Measurements from ENCODE around the gene HSPE1. TPM values are rescaled to one million over a fixed set of nuclear protein-coding genes. Genes with fewer than 3 reads are reported as not detected.

The HSPE1 gene
- total RNA-seq, 2 experiments from 2014 or later: 189 to 259 TPM

GRCh38 chr2:197502201-197502600 is 2.0 kb downstream of the HSPE1 start:
- peaks cover 70% of the 10 kb centered on the region for H3K79me2 ChIP-seq (ENCODE audit: insufficient read depth, low read depth, low read length)
- ChIA-PET CTCF (ENCODE audit: unreplicated experiment) (no interaction called here), POLR2A (interaction anchor here (0.5 to 10.2 kb wide), 11 partner anchors 12 to 577 kb away, joined by 3 to 136 read pairs (median 4); partner anchors contain the start of gene MOB4)
- no peak overlapping the region for H2AFZ ChIP-seq (ENCODE audit: low read length)
- no peak for TF ChIP-seq CTCF (conservative IDR thresholded peaks at IDR 0.05; ENCODE audit: low read length)
- no peak for TF ChIP-seq EZH2phosphoT487 (IDR thresholded peaks at IDR 0.05; ENCODE audit: borderline replicate concordance, low read depth, low read length)
- no TSS peak for BruUV-seq (replicated peaks)
- intact Hi-C loops (cut with micrococcal nuclease; ENCODE audit: unreplicated experiment): no loop called here
- H3K36me3 ChIP-seq (ENCODE audit: insufficient read depth, low read length): peaks cover 87% of the 10 kb centered on the region
- H3K4me1 ChIP-seq (ENCODE audit: insufficient read depth, low read length, poor library complexity, severe bottlenecking): peaks cover 32% of the 10 kb centered on the region
- no peaks in the 10 kb centered on the region for H3K9me3 ChIP-seq (ENCODE audit: low read length)
- peak overlapping the region; percentile 83 for H3K4me3 ChIP-seq (ENCODE audit: low read depth, low read length, poor library complexity, severe bottlenecking)
- no peak for DNase-seq (ENCODE audit: low spot score)
- peaks cover 36% of the 10 kb centered on the region for H4K20me1 ChIP-seq (ENCODE audit: insufficient read depth, low read length)
- H3K4me2 ChIP-seq (ENCODE audit: low read length): peak overlapping the region; percentile 80
- no peaks in the 10 kb centered on the region for H3K9me2 ChIP-seq (ENCODE audit: insufficient read depth, low read length)
- H3K27ac ChIP-seq (ENCODE audit: low read depth, low read length, poor library complexity, severe bottlenecking): no peak overlapping the region

- TF ChIP-seq CTCF (conservative IDR thresholded peaks at IDR 0.05; ENCODE audit: low read length) (no peak), EZH2phosphoT487 (IDR thresholded peaks at IDR 0.05; ENCODE audit: borderline replicate concordance, low read depth, low read length) (no peak)
- Histone ChIP-seq H3K9me3 (ENCODE audit: low read length) (no peaks in the 10 kb centered on the region), H3K4me1 (ENCODE audit: insufficient read depth, low read length, poor library complexity, severe bottlenecking) (peaks cover 27% of the 10 kb centered on the region), H3K36me3 (ENCODE audit: insufficient read depth, low read length) (peaks cover 82% of the 10 kb centered on the region), H2AFZ (ENCODE audit: low read length) (no peak overlapping the region), H4K20me1 (ENCODE audit: insufficient read depth, low read length) (peaks cover 31% of the 10 kb centered on the region), H3K79me2 (ENCODE audit: insufficient read depth, low read depth, low read length) (peaks cover 65% of the 10 kb centered on the region), H3K27ac (ENCODE audit: low read depth, low read length, poor library complexity, severe bottlenecking) (no peak overlapping the region), H3K9me2 (ENCODE audit: insufficient read depth, low read length) (no peaks in the 10 kb centered on the region), H3K4me2 (ENCODE audit: low read length) (peak overlapping the region; percentile 80), H3K4me3 (ENCODE audit: low read depth, low read length, poor library complexity, severe bottlenecking) (peak overlapping the region; percentile 83)
- intact Hi-C loops (cut with micrococcal nuclease; ENCODE audit: unreplicated experiment): no loop called here
- DNase-seq (ENCODE audit: low spot score): no peak
- no TSS peak for BruUV-seq (replicated peaks)
- ChIA-PET CTCF (ENCODE audit: unreplicated experiment) (no interaction called here), POLR2A (interaction anchor here (1.0 to 10.2 kb wide), 3 partner anchors 12 to 66 kb away, joined by 3 to 136 read pairs (median 3); partner anchors contain the start of gene MOB4)
Measured at GRCh38 chr2:197502685-197503084, 2.5 kb downstream of the HSPE1 start.

GRCh38 chr2:197504000-197504399 is 3.8 kb downstream of the HSPE1 start:
- Histone ChIP-seq H3K4me2 (ENCODE audit: low read length) (no peak overlapping the region), H3K4me3 (ENCODE audit: low read depth, low read length, poor library complexity, severe bottlenecking) (no peak overlapping the region), H3K27ac (ENCODE audit: low read depth, low read length, poor library complexity, severe bottlenecking) (no peak overlapping the region), H3K4me1 (ENCODE audit: insufficient read depth, low read length, poor library complexity, severe bottlenecking) (peaks cover 23% of the 10 kb centered on the region), H3K79me2 (ENCODE audit: insufficient read depth, low read depth, low read length) (peaks cover 52% of the 10 kb centered on the region), H3K9me3 (ENCODE audit: low read length) (no peaks in the 10 kb centered on the region), H3K36me3 (ENCODE audit: insufficient read depth, low read length) (peaks cover 76% of the 10 kb centered on the region), H2AFZ (ENCODE audit: low read length) (no peak overlapping the region), H3K9me2 (ENCODE audit: insufficient read depth, low read length) (no peaks in the 10 kb centered on the region), H4K20me1 (ENCODE audit: insufficient read depth, low read length) (peaks cover 21% of the 10 kb centered on the region)
- no peak for TF ChIP-seq CTCF (conservative IDR thresholded peaks at IDR 0.05; ENCODE audit: low read length)
- no peak for TF ChIP-seq EZH2phosphoT487 (IDR thresholded peaks at IDR 0.05; ENCODE audit: borderline replicate concordance, low read depth, low read length)
- CTCF ChIA-PET (ENCODE audit: unreplicated experiment): no interaction called here
- no TSS peak for BruUV-seq (replicated peaks)
- POLR2A ChIA-PET: interaction anchor here (0.5 to 10.2 kb wide), 2 partner anchors 10 to 47 kb away, joined by 3 to 136 read pairs; partner anchors contain the start of gene MOB4
- intact Hi-C loops (cut with micrococcal nuclease; ENCODE audit: unreplicated experiment): no loop called here
- no peak for DNase-seq (ENCODE audit: low spot score)
